HG03196 (cell line): Measurements from ENCODE around the gene ZNF444.
"Not testable (repeated sequence)": the region's sequence is repeated elsewhere in the genome, so short reads cannot be mapped to it uniquely, and the experiment has no call there.

Experiments used
- ATAC-seq: cut with Tn5 transposase; IDR thresholded peaks from one replicate; pipeline ENCODE4 v1.9.1; 2021; ENCODE audit not compliant: unreplicated experiment

ZNF444 gene

GRCh38 chr19:56140583-56141416 is at the start of gene ZNF444:
ZNF444 (plus strand) TSS chr19:56141287; CDS start chr19:56146912, 5,625 bp downstream.
- peak; percentile 90 for ATAC-seq

GRCh38 chr19:56091751-56092546 is 49.1 kb upstream of the ZNF444 start:
- ATAC-seq = no peak

- ATAC-seq = no peak
Measured at GRCh38 chr19:56092685-56093631, 48.1 kb upstream of the ZNF444 start.

- ATAC-seq = no peak
Measured at GRCh38 chr19:56094449-56094848, 46.6 kb upstream of the ZNF444 start.

GRCh38 chr19:56096665-56097064 is 44.4 kb upstream of the ZNF444 start:
- no peak for ATAC-seq

GRCh38 chr19:56097306-56097705 is 43.8 kb upstream of the ZNF444 start:
- ATAC-seq = no peak

GRCh38 chr19:56097776-56098175 is 43.3 kb upstream of the ZNF444 start:
- no peak for ATAC-seq

- ATAC-seq = not testable (repeated sequence)
Measured at GRCh38 chr19:56098237-56098636, 42.9 kb upstream of the ZNF444 start.

- no peak for ATAC-seq
Measured at GRCh38 chr19:56098731-56099568, 42.1 kb upstream of the ZNF444 start.

- no peak for ATAC-seq
Measured at GRCh38 chr19:56099638-56100539, 41.2 kb upstream of the ZNF444 start.

- no peak for ATAC-seq
Measured at GRCh38 chr19:56101095-56101494, 40.0 kb upstream of the ZNF444 start.

- no peak for ATAC-seq
Measured at GRCh38 chr19:56101746-56102535, 39.1 kb upstream of the ZNF444 start.

GRCh38 chr19:56103027-56103614 is 38.0 kb upstream of the ZNF444 start:
- no peak for ATAC-seq

- no peak for ATAC-seq
Measured at GRCh38 chr19:56104423-56104822, 36.7 kb upstream of the ZNF444 start.

GRCh38 chr19:56105090-56105701 is 35.9 kb upstream of the ZNF444 start:
- no peak for ATAC-seq

GRCh38 chr19:56105831-56106396 is 35.2 kb upstream of the ZNF444 start:
- ATAC-seq = not testable (repeated sequence)

GRCh38 chr19:56106397-56106849 is 34.7 kb upstream of the ZNF444 start:
- no peak for ATAC-seq
